ENCODE measurements around the gene PDLIM5. TPM values are rescaled to one million over a fixed set of nuclear protein-coding genes. Genes with fewer than 3 reads are reported as not detected.
"Not testable (repeated sequence)": the region's sequence is repeated elsewhere in the genome, so short reads cannot be mapped to it uniquely, and the experiment has no call there.

PDLIM5 gene
- total RNA-seq, 2 donors from 2014 or later = 418 to 594 TPM

DNA sequence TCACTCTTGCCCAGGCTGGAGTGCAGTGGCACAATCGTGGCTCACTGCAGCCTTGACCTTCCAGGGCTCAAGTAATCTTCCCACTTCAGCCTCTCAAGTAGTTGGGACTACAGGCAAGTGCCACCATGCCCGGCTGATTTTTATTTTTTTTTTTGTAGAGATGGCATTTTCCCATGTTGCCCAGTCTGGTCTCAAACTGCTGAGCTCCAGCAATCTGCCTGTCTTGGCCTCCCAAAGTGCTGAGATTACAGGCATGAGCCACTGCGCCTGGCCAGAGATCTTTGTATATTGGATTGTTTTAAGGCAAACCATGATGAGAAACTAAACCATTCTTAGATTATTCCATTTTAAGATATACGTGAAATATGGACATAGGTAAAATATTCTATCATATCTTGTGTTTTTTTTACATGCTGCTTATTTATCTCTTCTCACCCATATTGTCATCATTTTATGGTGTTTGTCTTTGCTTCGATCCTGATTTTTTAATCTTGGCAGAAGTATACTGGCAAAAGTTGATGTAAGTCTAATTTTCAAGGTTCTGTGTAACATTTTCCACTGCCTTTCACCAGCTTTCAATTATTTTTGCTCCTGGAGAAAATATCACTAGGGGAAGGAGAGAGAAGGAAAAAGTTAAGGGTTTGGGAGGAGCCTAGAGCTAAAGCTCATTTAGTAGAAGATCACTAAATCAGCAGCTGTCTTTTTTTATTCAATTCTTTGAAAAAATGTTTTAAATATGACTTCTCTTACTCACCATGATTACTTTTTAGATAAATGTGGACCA, 27.8 kb downstream of the PDLIM5 start:
- intact Hi-C loops (cut with DNase I) = no loop called here
- no peak for DNase-seq (ENCODE audit: low spot score)

DNA sequence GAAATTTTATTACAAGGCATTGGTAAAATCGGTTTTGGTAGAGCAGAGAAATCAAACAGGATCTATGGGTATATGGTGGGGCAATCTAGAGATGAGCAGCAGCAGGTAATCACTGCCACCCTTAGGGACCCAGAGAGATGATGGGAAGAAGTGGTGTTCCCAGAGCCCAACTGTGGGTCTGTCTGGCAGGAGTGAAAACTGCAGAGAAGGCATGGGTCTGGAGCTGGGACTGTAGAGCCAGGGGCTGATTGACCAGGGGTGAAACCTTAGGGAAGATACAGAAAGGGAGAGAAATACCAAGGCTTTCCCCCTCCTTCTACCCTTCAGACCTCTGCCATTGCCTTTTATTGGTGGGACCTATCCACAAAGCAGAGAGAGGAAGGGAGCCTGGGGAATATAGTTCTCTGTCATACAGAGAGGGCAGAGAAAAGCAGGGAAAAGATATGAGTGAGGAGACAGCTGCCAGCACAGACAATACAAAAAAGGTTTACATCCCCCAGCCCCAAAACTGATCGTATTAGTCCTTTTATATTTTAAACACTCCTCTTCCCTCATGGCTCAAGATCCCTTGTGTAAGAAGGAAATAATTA, 28.7 kb downstream of the PDLIM5 start:
- intact Hi-C loops (cut with DNase I) = no loop called here
- no peak for DNase-seq (ENCODE audit: low spot score)

DNA sequence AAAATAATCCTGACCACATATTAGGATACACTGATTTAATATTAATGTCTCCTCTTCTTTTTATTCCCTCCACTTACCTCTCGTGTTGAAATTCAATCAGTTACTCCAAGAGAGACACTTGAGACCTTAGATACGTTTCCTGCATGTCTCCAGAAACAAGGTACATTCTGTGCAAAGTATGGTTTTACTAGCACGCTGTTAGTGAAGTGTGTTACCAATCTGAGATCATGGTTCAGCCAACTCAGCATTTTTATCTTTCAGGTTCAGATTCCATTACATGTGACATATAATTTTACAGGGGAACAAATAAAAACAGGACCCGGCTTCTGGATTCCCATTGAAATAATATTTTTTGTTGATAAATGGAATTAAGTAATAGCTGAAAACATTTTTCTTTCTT, 32.2 kb downstream of the PDLIM5 start:
- DNase-seq (ENCODE audit: low spot score) = no peak
- intact Hi-C loops (cut with DNase I) = no loop called here

DNA sequence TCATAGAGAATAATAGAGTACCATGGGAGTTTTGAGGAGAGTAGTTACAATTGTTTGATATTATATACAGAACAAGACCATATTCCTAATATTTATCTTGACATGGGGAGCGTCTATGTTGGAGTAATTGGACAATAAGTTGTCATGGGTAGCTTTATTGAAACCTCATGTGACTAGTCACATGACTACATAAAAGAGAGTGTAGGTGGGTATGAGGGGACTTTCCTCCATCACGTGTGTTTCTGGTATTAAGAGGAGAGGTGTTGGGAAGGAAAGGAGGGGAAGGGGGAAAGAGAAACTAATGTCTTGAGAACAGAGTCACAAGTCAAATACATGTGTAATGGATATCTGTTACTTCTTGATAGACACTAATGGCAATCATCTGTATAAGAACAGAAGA, 33.1 kb downstream of the PDLIM5 start:
- intact Hi-C loops (cut with DNase I) = no loop called here
- no peak for DNase-seq (ENCODE audit: low spot score)

DNA sequence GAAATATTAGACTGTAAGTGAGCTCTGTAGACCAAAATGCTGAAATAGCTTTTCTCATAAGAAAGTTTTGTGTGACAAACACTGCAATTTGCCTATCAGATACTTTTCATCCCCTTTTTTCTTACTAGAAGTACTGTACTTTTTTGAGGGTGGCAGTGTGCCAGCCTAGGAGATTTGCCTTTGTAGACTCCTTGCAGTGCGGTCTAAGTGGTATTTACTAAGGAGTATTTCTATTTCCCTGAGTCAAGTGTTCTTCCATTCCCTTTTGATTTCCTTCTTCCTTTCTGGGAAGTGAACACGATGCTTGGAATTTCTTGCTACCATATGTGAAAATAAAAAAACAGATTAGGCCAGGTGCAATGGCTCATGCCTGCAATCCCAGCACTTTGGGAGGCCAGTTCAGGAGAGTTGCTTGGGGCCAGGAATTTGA, 34.6 kb downstream of the PDLIM5 start:
- intact Hi-C loops (cut with DNase I) = no loop called here
- DNase-seq (ENCODE audit: low spot score) = no peak

DNA sequence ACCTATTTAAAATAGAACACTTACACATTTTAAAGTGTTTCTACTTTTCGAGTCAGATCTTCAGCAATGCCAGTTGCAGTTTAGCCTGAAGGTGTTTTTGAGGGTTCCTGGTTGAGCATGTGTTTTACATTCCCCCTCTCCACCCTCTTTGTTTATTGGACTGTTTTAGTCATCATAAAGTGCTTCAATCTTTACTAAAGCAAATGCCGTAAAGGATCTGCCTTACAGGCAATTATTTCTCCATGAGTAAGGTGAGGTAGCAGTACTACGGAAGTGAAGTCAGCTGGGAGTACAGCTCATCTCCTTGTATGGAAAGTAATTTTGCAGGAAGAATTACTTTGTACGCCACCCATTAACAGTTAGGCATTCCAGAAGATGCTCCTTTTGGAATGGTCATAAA, 36.9 kb downstream of the PDLIM5 start:
- intact Hi-C loops (cut with DNase I) = no loop called here
- DNase-seq (ENCODE audit: low spot score) = no peak

DNA sequence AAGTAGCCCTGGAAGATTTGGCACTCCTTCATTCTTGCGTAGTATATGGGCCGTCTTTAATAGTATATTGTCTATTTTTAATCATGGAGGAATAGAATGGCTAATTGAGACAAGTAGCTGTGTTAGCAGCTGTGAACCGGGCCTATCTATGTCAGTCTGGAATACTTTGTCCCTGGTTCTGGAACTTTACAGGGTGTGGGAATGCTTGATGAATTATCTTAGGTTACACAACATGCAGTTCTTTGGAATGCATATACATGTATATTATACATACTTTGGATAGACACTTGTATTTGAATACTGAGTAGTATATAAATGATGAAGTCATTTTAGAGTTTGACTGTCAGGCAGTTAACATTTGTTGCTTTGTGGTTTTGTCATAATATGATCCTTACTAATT, 37.4 kb downstream of the PDLIM5 start:
- no peak for DNase-seq (ENCODE audit: low spot score)
- intact Hi-C loops (cut with DNase I) = no loop called here

DNA sequence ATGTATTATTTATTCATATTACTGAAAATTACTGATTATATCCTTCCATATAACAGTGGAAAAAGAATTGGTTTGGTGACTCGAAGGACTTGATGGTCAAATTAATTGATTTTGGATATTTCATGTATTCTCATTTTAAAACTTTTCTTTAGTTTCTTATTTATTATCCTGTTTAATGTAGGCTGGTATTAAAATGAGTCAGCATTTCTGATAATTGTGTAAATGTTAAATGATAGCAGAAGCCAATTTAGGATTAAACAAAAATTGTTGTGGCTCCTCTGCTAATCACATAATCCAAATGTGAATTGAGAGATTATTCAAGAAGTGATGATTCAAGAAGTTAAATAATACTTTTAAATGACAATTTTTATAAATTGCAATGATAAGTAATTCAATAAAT, 38.7 kb downstream of the PDLIM5 start:
- intact Hi-C loops (cut with DNase I) = no loop called here
- DNase-seq (ENCODE audit: low spot score) = no peak

DNA sequence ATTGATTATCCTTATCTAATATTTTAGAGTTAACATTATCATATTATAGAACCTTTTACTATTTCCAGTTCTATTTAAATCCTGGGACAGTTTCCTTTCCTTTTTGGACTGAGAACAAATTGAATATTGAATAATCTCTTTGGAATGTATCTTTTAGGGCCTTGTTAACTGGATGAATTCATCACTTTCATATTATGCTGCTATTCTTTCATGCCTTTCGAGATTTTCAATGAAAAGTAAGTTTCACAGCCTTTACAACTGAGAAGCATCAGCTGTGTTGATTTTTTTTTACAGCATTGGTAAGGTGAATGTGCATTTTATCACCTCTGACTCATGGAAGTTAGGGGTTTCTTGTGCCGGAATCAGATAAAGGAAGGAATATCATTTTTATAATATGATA, 39.6 kb downstream of the PDLIM5 start:
- intact Hi-C loops (cut with DNase I) = no loop called here
- DNase-seq (ENCODE audit: low spot score) = no peak

DNA sequence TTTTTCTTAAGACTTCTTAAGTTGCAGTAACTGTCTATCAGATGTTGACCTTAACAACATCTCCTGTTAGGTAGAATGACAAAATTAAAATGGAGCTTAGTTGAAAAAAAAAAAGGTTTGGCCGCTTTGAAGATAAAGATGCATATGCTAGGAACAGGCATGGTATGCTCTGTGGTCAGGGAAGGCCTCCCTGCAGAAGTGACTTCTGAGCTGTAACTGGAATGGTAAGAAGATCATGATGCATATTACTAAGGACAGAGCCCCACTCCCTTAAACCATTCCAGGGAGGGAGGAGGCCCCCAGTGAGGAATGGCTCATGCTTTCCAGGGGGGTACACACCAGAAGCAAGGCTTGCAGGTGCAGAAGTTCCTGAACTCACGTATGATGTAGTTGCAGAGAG, 43.7 kb downstream of the PDLIM5 start:
- no peak for DNase-seq (ENCODE audit: low spot score)
- intact Hi-C loops (cut with DNase I) = no loop called here

DNA sequence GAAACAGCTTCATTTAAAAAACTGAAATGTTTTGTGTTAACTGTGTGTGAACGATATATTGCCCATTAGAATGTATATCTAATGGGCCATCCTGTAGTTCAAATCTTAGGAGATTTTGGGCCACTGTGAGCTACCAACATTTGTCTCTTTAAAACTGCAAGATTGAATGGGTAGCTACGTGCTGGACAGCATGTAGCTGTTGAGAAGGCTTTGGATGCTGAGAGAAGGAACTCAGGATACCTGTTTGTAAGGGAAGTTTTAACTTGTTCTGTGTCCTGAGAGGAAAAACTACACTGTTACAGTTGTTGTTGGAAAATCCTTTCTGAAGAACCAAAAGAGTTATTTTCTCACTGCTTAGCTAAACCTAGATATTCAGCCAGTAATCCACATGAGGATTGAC, 45.9 kb downstream of the PDLIM5 start:
- intact Hi-C loops (cut with DNase I) = no loop called here
- DNase-seq (ENCODE audit: low spot score) = no peak

DNA sequence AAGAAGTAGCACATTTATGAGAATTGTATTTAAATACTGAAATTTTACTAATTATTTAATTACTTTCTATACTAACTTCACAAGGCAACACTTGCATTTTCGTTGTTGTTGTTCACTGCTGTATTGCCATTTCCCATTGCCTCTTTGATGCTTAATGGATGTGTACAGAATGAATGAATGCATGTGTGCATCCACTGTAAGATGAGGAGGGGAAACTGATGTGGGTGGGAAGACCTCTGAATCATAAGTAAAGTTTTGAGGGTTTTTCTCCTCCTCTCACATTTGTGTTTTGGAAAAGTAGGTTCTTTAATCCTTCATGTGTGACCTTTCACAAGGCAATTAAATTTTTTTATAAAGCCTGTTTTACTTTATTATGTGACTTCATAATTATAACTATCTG, 46.8 kb downstream of the PDLIM5 start:
- DNase-seq (ENCODE audit: low spot score) = no peak
- intact Hi-C loops (cut with DNase I) = no loop called here

DNA sequence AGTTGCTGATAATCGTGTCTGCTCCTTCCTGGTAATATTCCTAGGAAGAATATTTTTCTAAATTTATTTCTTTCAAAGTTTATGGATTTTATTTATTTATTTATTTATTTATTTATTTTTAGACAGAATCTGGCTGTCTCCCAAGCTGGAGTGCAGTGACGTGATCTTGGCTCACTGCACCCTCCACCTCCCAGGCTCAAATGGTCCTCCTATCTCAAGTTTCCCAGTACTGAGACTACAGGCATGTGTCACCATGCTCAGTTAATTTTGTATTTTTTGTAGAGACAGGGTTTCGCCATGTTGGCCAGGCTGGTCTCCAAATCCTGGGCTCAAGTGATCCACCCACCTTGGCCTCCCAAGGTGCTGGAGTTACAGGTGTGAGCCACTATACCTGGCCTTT, 48.9 kb downstream of the PDLIM5 start:
- intact Hi-C loops (cut with DNase I) = no loop called here
- DNase-seq (ENCODE audit: low spot score) = no peak

DNA sequence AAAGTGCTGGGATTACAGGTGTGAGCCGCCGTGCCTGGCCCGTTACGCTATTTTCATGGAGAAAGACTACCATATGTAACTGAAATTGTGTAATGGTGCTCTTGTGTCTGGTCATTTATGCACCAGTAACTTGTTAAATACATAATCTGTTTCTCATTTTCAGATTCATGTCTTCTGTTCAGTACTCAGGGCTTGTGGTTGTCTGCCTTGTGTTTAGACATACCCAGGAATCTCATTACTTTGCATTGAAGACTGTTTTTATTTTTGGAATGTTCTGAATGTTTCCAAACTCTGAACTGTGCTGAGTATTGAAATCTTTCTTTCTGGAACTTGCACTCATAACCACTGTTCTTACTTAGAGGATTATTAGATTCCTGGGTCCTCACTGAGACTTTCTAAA, 52.8 kb downstream of the PDLIM5 start:
- DNase-seq (ENCODE audit: low spot score) = no peak
- intact Hi-C loops (cut with DNase I) = no loop called here

DNA sequence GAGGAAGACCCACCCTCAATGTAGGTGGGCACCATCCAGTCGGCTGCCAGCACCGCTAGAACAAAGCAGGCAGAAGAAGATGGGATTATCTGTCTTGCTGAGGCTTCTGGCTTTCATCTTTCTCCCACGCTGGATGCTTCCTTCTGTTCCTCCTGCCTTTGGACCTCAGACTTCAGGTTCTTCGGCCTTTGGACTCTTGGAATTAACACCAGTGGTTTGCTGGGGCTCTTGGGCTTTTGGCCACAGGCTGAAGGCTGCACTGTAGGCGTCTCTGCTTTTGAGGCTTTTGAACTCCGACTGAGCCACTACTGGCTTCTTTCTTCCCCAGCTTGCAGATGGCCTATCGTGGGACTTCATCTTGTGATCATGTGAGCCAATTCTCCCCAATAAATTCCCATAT, 55.1 kb downstream of the PDLIM5 start:
- DNase-seq (ENCODE audit: low spot score) = no peak
- intact Hi-C loops (cut with DNase I) = no loop called here

DNA sequence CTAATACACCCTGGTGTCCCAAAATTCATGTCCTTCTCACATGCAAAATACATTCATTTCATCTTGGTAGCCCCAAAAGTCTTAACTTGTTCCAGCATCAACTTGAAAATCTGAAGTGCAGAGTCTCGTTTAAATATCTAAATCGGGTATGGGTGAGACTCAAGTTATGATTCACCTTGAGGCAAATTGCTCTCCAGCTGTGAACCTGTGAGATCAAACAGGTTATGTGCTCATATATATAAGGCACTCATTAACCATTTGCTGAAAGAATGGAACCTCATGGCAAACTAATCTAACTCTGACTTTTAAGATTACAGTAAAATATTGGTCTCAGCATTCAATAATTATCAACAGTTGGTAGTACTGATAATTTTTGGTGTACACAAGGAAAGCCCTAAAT, 55.5 kb downstream of the PDLIM5 start:
- DNase-seq (ENCODE audit: low spot score) = no peak
- intact Hi-C loops (cut with DNase I) = no loop called here

DNA sequence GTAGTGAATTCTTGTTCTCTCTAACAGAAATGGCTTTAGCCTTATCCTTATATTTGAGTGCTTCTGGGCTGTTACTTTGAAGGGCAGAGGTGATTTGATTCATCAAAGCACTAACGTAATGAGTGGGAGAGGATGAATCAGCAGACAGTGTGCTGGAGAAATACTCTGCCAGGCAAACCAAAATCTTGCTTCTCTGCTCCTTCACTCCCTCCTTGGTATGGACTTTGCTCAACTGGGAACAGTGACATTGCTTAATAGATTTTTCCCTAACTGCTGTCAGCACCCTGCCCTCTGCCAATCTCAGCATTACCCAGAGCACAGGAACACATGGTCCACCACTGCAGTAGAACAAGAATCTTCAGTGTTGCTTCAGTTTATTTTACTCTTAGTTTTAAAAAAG, 56.0 kb downstream of the PDLIM5 start:
- intact Hi-C loops (cut with DNase I) = no loop called here
- DNase-seq (ENCODE audit: low spot score) = no peak

DNA sequence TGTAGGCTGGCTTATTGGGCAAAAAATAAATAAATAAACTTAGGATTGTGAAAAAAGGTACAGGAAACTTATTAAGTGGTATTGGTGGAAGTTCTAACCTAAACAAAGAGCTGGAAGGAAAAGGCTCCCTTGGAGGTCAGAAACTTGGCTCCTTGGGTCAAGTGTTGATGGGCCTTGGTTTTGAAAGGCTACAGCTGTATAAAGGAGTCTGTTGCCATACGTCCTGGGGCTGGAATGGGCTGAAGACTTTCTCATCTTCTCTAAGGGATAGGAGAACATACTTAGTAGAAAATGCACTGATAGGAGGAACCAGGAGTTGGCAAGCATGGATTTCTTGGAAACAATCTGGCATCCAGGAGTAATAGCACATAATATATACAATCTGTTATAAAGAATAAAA, 56.6 kb downstream of the PDLIM5 start:
- intact Hi-C loops (cut with DNase I) = no loop called here
- no peak for DNase-seq (ENCODE audit: low spot score)

DNA sequence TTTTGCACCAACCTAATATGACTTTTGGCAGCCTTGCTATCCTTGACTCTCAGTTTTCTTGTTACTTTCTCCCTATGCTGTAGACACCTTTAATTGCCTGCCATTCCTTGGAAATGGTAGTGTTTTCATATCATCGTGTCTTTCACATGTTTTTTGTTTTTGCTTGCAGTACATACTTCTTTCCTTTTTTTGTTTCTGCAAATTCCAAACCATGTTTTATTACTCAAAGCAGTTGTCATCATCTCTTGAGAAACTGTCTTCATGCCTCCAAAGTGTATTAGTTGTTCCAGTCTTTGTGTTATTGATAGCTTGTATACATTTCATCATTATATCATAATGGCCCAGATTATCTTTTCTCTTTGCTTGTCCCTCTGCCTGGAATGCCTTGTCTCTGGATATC, 57.1 kb downstream of the PDLIM5 start:
- DNase-seq (ENCODE audit: low spot score) = no peak
- intact Hi-C loops (cut with DNase I) = no loop called here

DNA sequence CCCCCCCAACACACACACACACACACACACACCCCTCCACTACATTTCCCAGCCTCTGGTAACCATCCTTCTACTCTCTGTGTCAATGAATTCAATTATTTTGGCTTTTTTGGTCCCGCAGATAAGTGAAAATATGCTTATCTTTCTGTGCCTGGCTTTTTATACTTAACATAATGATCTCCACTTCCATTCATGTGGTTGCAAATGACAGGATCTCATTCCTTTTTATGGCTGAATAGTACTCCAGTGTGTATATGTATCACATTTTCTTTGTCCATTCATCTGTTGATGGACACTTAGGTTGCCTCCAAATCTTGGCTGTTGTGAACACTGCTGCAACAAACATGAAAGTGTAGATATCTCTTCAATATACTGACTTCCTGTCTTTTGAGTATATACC, 59.8 kb downstream of the PDLIM5 start:
- intact Hi-C loops (cut with DNase I) = no loop called here
- no peak for DNase-seq (ENCODE audit: low spot score)

DNA sequence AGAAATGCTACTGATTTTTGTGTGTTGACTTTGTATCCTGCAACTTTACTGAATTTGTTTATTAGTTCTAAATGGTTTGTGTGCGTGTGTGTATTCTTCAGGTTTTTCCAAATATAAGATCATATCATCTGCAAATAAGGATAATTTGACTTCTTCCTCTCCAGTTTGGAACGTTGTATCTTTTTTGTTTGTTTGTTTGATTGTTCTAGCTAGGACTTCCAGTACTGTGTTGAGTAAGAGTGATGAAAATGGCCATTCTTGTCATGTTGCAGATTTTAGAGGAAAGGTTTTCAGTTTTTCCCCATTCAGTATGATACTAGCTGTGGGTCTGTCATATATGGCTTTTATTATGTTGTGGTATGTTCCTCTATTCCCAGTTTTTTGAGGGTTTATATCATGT, 61.8 kb downstream of the PDLIM5 start:
- intact Hi-C loops (cut with DNase I) = not testable (repeated sequence)

More for the DNA sequence above, 61.8 kb downstream of the PDLIM5 start:
- DNase-seq (ENCODE audit: low spot score) = not testable (repeated sequence)

All from posterior vena cava (tissue), 2 donors.